Activated CD4-positive, CD25-positive, alpha-beta regulatory T cell treated with anti-CD3 and anti-CD28 coated beads, Interleukin-2, amount 50 U/mL, for 16 hours (primary cell): ENCODE results near the gene PPP1R12B.
"Not testable (repeated sequence)": the region's sequence is repeated elsewhere in the genome, so short reads cannot be mapped to it uniquely, and the experiment has no call there.

Experiments used
- DNase-seq: peaks from one replicate; pipeline ENCODE4 v3.0.0-alpha.2; 2020; ENCODE audit warnings: low read depth, low spot score

The PPP1R12B gene

DNA sequence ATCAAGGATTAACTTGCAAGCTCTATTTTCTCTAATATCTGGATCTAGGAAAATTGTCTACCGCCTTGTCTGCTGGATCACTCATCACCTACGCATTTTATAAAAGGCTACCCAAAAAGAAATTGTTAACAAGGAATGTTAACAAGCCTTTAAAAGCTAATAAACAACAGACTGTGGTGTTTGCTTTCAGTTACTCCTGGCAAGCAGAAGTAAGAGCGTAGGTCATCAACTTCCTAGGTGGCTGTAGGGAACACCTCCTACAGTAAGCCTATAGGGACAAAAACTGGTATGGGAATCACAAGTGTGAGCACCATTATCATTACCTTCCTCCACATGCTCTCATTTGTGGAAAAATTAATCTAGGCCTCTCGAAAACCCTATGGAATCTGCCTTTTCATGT is 206.1 kb downstream of the PPP1R12B start:
- not testable (repeated sequence) for DNase-seq

DNA sequence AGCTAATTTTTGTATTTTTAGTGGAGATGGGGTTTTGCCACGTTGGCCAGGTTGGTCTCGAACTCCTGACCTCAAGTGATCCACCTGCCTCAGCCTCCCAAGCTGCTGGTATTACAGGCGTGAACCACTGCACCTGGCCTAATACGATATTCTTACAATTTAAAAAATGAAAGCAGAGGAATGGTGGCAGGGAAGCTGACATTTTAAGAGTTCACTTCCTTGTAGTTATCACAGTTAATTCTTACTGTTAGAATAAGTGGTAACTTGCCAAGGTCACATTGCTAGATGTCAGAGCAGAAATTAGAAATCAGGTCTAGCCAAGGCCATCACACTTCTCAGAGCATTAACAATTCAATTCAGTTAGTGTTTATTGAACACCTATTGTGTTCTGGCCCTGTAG is 207.5 kb downstream of the PPP1R12B start:
- not testable (repeated sequence) for DNase-seq

DNA sequence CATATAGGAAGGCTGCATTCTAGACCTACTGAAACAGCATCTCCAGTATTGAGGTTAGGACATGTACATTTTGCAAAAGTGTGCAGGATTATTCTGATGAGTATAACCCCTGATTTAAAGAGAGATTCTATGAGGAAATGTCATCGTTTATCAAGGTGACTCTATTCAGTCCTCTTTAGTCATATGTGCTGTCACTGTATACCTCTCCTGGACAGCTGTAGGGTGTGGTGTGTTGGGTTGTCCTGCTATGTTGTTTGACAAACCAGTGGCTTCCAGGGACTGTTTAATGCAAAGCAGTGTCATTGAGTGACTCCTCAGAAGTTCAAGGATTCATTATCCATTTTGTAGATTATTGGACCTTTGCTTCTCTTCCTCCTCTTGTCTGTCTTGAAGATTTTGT is 209.2 kb downstream of the PPP1R12B start:
- not testable (repeated sequence) for DNase-seq

DNA sequence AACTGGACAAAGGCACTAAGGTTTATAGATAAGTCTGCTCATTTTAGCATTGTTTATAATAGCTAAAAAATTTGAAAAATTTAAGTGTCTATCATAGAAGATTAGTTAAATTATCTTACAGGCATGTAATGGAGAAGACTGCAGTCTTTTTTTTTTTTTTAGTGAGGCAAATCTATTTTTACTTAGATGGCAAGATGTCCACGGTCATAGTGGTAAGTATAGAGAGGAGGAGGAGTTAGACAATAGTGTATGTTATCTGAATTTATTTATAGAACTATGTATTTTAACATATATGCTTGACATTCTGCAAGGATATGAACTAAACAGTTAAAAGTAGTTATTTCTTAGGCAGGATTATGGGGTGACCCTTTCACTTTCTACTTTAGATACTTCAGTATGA is 212.7 kb downstream of the PPP1R12B start:
- DNase-seq: no peak

DNA sequence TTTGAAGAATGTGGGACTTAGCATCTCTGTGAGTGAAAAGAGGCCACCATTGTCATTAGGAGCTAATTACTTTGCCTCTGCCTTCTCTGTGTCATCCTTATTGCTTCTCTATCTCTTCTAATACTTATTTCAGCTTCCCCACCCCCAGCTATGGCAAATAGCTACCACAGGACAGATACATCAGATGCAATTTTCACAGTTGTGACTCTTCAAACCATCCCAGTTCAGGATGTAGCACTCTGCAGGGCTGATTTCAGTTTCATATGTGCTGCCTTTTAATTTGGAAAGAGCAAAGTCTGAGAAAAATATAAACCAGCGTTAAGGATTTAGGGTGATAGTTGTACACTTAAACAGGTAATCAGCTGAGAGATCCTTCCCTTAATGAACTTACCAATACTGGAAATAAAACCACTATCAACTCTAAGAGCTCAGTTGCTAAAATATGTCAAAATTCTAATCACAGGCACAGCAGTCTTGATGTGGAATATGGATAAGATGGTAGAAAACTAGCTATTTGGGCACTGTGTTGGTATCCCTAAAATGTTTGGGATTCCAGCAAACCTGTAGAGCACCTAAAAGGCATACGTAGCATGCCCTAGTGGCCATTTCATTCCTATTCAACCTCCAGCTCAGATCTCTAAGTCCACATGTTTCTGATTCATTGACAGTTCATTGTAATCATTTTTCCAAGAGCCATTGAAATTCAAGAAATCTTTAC is 213.4 kb downstream of the PPP1R12B start:
- no peak for DNase-seq

- no peak for DNase-seq
Measured at GRCh38 chr1:202562444-202563060, 214.1 kb downstream of the PPP1R12B start.

GRCh38 chr1:202563818-202564217 is 215.3 kb downstream of the PPP1R12B start:
- DNase-seq: no peak

DNA sequence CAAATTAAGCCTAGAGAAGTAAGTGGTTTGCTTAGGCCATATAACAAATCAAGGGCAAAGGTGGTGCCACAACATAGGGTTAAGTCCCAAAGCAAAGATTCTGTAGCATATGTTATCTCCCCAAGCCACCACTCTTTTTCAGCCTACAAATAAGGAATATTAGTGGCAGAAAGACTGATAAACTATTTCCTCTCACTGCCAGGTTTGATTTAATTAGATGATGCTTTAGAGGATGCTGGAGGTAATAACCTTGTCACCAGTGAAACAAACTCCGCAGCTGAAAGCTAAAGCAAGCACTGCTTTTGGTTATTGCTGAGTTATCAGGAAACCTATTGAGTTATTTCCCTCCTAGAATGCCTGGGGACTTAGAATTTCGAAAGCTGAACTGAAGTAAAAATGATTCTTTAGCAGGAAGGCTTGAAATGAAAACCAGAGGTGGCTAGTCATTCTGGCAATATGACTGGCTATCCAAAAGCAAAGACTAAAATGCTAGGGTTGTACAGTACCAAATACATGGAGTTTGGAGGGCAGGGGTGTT is 216.5 kb downstream of the PPP1R12B start:
- DNase-seq: no peak

- DNase-seq: no peak
Measured at GRCh38 chr1:202565890-202566602, 217.5 kb downstream of the PPP1R12B start.

DNA sequence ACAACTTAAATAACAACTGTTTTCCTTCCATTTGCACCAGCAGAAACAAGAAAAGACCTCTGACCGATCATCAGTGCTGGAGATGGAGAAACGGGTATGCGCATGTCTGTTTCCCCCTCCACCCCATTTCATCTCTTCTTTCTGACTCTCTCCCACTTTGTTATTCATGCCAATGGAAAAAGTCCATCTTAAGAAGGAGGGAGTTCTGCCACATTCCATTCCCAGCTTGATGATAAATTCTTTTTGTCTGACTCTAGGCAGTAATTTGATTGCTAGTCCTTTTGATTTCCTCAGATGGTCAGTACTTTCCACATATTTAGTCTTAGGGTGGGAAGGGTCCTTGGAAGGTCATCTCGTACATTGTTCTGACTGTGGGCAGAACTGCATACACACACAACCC is 219.2 kb downstream of the PPP1R12B start:
- no peak for DNase-seq

DNA sequence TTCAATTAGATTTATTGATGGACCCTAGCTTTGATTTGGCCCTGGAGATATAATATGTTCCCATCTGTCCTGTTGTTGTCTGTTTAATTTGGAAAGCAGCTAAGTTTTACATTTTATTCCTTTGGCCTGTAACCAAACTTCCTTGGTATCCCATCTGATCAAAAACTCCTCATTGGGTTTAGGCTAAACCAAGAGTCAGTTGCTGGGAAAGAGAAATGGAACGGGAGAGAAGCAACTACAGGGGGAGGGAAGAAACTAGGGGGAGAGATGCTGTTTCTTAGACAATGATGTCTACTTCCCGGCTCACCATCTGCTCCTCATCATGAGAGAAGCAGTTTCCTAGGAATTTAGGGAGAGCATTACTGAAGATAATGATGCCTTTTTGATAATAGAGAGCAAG is 219.9 kb downstream of the PPP1R12B start:
- DNase-seq: no peak

DNA sequence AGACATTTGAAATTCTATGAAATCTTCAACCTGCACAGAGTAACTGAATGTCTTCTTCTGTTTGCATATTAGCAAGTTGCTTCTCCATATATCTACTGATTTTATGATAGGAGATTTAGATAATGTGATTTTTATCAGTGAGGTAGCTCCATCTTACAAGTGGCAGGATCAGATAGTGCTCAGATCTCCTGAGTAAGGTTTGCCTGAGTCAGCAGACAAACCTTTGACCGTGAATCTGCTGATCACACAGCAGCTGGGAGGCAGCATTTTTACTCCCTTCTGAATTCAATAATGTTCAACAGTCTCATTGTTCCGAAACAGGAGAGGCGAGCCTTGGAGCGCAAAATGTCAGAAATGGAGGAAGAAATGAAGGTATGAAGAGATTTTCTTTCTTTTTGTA is 220.3 kb downstream of the PPP1R12B start:
- no peak for DNase-seq

DNA sequence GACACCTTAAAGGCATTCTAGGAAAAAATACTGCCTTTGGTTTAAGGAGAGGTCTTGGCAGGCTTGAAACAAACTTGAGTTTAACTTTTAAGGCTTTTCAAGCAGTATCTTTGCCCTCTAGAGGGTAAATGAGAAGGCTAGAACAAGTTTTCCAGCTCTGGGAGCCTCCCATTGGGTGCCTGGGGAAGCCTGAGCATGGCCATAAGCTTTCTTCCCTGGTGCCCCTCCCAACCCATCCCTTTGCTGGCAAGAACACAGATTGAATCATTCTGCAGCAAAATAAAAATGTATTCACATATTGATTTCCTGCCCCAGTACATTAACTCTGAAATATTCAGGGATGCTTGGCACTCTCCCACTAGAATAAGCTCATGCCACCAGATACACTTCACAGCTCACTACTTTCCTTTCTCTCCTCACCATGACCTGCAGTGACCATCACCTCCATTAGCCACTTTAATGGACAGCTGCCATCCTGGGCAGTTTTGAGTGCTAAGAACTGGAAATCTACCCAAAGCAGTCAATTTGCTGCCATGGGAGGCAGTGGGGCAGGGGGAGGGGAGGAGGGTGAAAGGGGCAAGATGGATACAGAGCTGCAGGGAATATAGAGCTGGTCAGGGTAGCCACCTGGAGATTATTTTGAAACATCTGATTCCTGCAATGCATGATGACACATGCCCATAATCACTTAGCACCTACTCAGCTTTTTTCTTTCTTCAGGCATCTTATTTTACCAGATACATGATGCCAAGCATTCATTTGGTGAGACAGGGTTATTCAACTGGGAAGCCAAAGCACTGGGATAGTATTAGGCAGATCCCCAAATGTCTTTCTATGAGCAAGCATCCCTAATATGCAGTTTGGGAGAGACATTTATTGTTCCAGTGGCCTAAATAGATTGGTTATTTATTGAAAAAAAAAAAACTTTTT is 221.2 kb downstream of the PPP1R12B start:
- DNase-seq: no peak

- no peak for DNase-seq
Measured at GRCh38 chr1:202571719-202572339, 223.3 kb downstream of the PPP1R12B start.

GRCh38 chr1:202572867-202573266 is 224.4 kb downstream of the PPP1R12B start:
- DNase-seq: no peak

GRCh38 chr1:202575918-202576653 is 227.6 kb downstream of the PPP1R12B start:
- DNase-seq: no peak

DNA sequence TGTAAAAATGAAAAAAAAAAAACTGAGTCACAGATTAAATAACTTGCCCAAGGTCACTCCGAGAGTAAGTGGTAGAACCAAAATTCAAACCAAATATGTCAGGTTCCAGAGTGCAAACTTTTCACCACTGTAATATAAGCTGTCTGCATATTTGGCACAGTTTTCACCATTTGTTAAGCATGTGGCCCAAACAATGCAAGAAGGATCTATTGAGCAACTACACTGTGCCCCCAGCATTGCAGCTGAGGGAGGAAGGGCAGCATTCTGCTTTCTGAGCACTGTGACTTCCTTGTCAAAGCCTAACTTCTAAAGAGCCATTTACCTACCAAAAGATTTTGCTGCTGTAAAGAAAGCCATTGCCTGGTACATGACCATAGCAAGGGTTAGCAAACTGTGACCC is 228.3 kb downstream of the PPP1R12B start:
- DNase-seq: no peak

DNA sequence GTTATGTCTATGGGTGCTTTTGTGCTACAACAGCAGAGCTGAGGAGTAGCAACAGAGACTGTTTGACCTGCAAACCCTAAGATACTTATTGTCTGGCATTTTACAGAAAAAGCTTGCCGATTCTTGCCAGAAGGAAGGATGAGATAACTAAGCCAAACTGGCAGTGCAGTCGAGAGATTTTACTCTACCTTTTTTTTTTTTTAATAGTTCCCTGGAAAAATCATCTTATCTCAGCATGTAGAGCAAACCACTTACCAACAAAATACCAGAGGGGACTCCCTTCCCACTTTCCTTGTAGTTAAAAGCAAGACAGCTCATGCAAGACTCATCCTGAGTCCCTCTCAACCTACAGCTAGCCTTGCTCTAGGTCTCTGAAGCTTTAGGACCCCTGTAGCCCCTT is 228.9 kb downstream of the PPP1R12B start:
- DNase-seq: no peak

GRCh38 chr1:202578001-202578504 is 229.6 kb downstream of the PPP1R12B start:
- no peak for DNase-seq

DNA sequence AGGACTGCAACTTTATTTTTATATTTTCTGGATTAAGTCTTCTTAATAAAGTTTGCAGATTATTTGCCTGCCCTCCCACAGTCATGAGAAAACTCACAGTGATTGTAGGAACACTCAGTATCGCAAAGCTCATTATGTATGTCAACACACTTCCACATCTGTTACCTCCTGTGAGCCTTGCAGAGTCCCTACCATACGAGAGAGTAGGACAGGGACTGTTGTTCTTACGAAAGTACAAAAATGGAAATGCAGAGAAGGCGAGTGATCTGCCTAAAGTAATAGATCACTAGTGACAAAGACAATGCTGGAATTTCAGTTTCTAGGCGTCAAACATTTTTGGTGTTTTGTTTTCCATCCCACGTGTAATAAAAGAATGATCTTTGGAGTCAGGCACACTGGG is 230.1 kb downstream of the PPP1R12B start:
- DNase-seq: no peak
